ENCODE measurements around the gene SCEL. TPM values are rescaled to one million over a fixed set of nuclear protein-coding genes. Genes with fewer than 3 reads are reported as not detected.

SCEL gene
- total RNA-seq, 2 donors from 2014 or later, result 1.9 to 2.7 TPM

DNA sequence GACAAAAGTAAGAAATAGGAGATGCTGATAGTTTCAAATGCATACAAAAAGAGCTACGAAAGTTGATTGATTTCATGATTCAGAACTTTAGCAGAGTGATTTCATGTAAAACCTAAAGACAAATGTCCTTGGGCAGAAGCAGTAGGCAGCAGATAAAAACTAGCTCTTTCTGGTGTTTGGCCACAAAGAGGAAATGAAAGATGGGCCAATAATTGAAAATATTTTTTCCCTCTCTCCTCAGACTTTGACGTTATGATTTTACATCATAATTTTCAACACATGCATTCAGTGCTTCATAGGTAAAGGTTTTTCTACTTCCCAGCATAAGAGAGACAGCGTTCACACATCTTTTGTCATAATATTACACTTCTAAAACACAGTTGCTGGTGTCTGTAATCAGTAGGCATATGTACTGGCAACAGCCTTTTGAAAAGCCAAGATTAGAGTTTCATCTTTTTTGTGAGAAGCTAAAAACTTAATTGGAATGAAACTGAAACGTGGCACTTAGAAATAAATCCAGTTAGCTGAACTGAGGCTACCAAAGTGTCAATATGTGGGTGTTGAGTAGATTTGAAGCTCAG, 9.3 kb downstream of the SCEL start:
- DNase-seq (no peak), ATAC-seq (no peak)
- intact Hi-C loops (cut with DNase I, micrococcal nuclease), result no loop called here

DNA sequence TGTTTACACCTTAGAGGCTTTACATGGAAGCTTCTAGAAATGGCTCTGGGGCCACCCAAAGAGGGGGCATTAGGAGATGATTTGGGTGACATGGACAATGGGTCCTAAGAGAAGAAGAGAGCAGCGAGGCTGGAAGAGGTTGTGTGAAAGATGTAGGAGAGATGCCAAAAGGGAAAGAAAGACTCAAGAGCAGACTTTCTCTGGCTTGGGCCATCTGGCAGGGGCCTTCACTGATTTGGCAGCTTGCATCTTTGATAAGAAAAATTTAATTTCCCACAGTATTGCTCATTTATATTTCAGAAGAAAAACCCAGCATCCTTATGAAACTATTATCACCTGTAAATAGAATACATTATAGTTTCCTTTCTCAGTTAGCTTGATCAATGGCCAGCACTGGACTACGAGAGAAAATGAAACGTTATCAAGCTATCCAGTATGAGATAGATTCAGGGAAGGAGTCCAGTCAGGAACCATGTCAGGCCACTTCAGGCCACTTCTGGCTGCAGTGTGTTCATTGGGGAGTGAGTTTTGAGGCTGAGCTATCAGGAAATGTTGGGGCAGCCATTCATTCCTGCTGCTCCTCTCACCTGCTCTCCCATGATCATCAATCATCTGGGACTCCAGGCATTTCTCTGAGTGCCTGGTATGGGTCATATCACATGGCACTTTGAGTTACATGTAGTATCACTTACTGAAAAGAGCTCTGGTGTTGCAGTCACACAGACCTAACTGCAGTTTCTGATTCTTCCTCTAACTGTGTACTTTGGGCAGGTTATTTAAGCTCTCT, 10.3 kb downstream of the SCEL start:
- no peak for ATAC-seq
- intact Hi-C loops (cut with DNase I, micrococcal nuclease), result no loop called here
- DNase-seq, result no peak

DNA sequence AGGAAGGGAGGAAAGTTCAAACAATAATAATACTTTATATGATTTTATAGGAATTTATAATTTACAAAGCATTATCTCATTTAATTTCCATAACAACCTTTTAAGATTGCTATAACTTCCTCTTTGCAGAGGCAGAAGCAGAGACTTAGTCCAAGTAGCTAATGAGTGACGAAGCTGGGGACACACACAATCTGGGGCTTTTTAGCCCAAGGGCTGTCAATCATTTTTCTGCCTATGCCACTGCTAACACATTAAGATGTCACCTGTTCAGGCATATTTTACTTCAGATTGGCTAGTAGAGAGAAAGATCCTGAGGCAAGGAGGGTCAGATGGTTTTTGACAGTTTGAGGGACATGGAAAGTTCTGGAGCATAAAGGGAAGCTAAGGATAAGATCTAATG, 12.6 kb downstream of the SCEL start:
- no peak for ATAC-seq
- intact Hi-C loops (cut with DNase I, micrococcal nuclease), result no loop called here
- no peak for DNase-seq

DNA sequence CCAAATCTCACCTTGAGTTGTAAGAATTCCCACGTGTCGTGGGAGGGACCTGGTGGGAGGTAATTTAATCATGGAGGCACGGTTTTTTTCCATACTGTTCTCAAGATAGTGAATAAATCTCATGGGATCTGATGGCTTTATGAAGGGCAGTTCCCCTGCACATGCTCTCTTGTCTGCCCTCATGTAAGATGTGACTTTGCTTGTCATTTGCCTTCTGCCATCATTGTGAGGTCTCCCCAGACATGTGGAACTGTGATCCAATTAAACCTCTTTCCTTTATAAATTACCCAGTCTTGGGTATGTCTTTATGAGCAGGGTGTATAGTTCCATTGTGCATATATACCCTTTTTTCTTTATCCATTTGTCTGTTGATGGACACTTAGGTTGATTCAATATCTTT, 13.1 kb downstream of the SCEL start:
- ATAC-seq (no peak), DNase-seq (no peak)
- intact Hi-C loops (cut with DNase I, micrococcal nuclease), result no loop called here

DNA sequence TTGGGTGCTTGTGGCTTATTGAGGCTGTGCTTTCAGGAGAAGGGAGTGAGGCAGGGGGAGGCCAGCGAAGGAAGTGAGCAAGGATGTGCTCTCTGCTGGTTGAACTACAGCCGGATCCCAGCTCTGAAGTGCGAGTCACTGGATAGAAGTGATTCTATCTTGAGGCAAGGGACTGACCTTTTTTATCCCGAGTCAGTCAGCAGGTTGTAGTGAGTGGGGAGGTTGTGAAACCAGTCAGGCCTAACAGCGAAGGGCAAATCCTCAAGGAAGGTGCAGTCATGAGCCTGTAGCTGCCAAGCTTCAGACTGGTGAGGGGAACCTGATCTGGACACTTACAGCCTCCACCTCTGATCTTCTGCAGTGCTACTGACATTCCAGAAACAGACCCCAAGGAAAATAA, 18.6 kb downstream of the SCEL start:
- DNase-seq, result no peak
- ATAC-seq, result no peak
- intact Hi-C loops (cut with DNase I, micrococcal nuclease), result no loop called here

DNA sequence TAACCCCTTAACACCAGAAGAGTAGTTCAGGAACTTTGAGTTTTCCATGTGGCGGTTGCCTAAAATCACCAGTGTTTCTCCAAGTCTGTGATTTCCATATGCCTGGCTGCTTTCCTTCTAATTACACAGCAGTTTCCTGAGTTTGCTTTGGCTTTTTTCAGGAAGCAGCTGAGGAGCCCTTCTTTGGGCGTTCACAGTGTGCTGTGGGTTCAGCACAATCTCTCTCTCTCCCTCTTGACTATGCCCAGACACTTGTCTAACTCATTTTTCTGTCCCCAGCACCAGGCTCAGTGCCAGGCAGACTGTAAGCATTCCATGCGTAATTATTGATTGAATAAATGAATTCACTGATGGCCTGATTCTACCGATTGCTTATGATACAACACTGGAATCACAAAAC, 19.7 kb downstream of the SCEL start:
- DNase-seq, result no peak
- intact Hi-C loops (cut with DNase I, micrococcal nuclease), result no loop called here
- no peak for ATAC-seq

DNA sequence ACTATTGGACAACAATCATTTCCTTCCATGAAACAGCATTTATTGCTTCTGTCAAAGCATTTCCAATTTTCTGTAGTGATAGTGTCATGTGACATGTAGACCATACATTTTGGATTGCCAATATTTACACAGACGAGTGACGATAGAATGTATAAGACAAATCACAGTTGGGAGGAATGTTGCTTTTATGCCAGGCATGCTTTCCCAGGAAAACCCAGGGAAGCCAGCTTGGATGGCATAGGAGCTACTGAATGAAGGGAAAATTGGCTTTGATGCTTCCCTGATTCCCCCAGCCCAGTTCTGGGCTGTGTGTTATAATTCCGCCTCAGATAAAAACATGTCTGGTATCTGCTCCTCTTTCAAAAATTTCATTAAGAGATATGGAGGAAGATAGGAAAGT, 22.5 kb downstream of the SCEL start:
- intact Hi-C loops (cut with DNase I, micrococcal nuclease), result no loop called here
- DNase-seq (no peak), ATAC-seq (no peak)

DNA sequence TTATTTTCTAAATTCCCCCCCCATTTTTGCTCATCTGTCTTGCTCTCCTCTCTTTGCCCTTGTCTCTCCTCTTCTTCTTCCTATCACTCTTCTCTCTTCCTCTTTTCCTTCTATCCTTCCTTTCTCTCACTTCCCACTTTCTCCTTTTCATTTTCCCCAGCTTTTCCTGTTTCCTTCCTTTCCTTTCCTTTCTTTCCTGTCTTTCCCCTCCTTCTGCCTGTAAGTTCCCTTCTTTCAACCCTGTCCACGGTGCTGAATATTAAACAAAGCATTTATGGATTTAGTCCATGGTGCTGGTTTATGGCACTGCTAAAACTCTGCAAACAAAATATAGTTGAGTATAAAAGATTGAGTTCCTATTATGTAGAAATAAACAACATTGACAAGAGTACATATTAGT, 27.6 kb downstream of the SCEL start:
- DNase-seq (no peak), ATAC-seq (no peak)
- intact Hi-C loops (cut with DNase I, micrococcal nuclease), result no loop called here

DNA sequence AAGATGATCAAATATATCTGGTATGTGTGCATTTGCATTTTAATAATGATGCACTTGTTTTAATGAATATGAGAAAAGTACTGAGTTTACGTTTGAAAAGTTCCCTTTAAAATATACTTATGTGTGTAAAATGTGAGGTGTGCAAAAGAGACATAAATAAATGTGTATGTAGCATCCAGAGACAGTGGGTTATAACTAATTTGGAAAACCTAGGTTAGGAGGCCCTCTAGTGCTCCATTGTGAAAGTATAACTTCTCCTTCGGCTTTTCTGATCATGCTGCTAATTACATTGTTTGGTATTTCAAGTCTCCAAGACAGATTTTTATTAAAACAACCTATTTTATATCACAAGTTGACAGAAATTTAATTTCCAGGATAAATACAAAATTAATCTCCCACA, 30.1 kb downstream of the SCEL start:
- intact Hi-C loops (cut with DNase I, micrococcal nuclease), result no loop called here
- ATAC-seq, result no peak
- no peak for DNase-seq

DNA sequence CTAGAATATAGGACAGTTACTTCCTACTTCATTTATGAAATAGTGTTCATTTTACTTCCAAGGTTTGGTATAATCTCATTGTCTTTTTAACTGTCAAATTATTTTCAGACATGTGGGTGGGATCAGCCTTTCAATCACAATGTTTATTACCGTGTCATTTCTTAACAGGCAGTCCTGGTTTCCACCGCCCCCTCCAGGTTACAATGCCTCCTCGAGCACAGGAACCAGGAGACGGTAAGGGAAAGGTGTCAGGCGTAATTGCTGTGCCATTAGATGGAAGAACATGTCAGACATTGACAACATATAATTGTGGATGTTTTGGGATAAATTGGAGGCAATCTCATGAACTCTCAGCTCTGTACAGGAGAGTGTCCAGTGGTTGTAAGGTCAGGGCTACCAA, 36.5 kb downstream of the SCEL start:
- ATAC-seq, result no peak
- intact Hi-C loops (cut with DNase I, micrococcal nuclease), result no loop called here
- no peak for DNase-seq

DNA sequence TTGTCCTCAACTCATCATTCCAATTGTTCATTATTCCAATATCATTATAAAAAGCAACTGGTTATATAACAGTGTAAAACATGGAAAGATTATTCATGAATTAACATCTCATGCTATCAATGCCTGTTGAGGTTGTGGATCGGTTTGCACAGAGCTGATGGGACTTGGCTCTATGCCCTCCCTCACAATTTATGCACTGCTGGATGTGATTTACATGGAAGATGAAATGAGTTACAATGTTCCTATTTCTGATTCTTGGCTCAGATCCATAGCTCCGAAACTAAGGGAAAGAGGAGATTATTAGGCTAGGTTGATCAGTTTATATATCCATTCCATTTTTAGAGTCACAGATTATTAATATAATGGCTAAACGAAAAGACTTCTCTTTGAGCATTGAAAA, 38.6 kb downstream of the SCEL start:
- DNase-seq (no peak), ATAC-seq (no peak)
- intact Hi-C loops (cut with DNase I, micrococcal nuclease), result no loop called here

DNA sequence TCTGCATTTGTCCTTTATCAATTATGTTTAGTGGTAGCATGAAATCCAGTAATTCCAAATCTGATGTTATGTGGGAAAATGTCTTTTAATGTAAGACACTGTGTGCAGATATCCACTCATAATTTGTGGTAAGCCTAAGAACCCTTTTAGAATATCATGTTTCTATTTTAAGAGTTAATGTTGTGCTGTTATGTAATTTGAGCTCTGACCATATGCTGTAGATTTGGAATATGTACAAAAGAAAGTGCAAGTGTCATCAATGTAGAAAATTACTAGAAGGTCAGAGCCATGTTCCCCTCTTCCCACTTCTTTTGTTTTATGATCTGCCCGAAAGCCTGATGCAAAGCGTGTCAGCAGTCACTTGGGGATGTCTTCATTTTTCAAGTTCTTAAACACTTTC, 44.5 kb downstream of the SCEL start:
- intact Hi-C loops (cut with DNase I, micrococcal nuclease), result no loop called here
- ATAC-seq (no peak), DNase-seq (no peak)

DNA sequence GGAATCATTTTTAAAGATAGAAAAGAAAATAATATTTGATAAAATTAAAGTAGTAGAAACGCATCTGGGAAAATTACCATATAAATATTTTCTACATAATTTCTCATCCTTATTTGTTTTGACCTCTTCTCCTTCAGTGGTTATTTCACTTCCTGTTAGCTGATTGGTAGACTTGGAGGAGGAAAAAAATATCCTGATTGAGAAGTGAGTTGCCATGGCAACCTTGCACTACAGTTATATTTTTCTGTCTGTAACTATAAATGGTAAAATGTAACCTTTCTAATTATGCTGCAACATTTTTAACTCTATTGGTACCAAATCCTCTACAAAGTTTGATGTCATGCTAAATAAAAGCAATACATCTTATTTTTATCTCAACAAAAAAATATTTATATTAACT, 45.2 kb downstream of the SCEL start:
- intact Hi-C loops (cut with DNase I, micrococcal nuclease), result no loop called here

DNA sequence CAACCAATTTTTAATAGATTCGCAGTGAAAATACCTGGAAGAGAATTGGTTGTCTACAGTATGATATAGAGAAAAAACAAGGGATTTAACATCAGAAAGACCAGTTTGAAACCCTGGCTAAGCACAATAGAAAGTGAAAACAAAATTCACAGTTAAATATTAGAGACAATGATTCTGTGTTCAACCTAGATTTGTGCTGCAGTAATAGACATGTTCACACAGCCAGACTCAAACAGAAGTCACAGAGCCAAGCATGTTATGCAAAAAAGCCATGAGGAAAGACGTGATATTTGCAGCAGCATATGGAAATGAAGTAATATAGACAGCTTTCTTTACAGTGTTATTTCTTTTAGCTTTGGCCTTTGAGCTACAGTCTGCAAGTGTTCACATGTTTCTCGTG, 48.1 kb downstream of the SCEL start:
- intact Hi-C loops (cut with DNase I, micrococcal nuclease), result no loop called here
- DNase-seq, result no peak
- no peak for ATAC-seq

More for the DNA sequence above, 45.2 kb downstream of the SCEL start:
- DNase-seq (no peak), ATAC-seq (no peak)

DNA sequence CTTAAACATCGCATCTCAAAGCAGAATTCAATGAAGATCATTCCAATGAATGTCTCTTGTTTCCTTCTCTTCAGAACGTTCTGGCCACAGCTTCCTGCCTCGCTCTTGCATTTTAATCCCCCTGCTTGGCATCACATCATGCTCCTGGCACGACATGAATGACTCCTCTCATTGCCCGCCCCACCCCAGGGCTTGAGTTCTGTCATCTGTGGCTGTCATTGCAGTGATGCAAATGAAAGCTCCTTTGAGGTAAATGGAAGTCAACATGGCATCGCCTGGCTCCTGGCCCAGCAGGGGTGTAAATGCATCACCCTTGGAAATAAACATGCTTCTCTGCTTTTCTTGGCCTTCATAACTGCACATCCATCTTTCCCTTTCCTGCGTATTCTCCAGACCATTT, 48.6 kb downstream of the SCEL start:
- DNase-seq (no peak), ATAC-seq (no peak)
- intact Hi-C loops (cut with DNase I, micrococcal nuclease), result no loop called here

DNA sequence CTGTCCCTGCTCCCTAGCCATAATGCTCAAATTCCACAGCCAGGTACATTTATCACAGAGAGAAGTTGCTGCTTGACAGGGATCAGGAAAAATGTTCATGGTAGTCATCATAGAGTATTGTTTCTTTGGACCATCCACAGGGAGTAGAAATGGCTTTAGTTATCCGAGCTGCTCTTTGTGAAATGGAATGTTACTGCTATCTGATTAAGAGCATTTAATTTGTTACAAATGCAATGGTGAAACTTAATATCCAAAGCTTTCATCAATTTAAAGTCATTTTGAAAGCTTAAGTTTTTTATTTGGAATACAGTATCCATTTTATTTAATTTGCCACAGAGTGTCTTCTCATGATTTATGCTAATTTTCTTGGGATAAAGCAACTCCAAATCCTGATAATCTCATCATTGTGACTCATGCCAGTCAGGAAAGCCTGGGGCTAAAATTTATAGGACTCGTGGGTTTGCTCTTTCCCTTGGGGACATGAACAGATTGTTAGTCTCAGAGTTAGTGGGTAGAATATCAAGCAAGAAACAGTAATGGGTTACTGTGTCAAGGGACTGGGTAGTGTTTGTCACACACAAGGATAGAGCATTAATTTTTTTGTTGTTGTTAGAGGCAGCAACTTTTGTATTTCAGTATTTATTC, 59.8 kb downstream of the SCEL start:
- intact Hi-C loops (cut with DNase I, micrococcal nuclease), result no loop called here
- no peak for DNase-seq
- no peak for ATAC-seq

DNA sequence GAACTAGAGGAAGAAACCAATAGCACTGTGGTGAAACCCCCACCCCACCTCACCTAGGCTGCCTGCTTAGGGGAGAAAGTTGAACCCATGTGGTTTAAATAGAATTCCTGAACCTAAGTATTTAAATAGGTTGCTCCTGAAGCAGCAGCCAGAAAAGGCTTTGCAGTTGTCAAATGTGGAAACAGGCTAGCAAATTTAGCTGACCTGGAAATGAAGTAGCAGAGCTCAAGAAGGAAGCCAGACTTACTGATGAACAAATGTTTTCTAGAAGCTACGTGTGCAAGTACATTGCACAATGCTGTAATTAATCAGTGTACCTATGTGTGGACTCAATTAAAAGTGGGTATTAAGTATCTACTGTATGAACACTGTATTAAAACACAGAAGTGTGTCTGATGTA, 61.3 kb downstream of the SCEL start:
- intact Hi-C loops (cut with DNase I, micrococcal nuclease), result no loop called here
- ATAC-seq (no peak), DNase-seq (no peak)

DNA sequence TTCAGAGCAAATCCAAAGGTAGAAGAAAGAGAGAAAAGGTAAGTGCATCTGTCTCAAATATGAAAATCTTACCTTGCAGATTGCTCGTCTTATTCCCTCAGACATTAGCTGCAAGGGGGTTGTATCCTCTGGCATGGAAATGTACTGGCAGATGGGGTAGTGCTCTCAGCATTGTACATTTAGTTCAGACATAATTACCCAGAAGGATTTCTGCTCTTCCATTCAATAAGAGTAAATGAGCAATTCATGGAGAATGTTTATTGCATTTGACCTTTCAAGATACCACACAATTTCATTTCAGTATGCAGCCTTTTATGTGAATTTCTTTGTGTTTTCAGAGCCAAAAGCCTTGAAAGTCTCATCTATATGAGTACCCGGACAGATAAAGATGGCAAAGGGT, 63.8 kb downstream of the SCEL start:
- ATAC-seq (no peak), DNase-seq (no peak)
- intact Hi-C loops (cut with DNase I, micrococcal nuclease), result no loop called here

DNA sequence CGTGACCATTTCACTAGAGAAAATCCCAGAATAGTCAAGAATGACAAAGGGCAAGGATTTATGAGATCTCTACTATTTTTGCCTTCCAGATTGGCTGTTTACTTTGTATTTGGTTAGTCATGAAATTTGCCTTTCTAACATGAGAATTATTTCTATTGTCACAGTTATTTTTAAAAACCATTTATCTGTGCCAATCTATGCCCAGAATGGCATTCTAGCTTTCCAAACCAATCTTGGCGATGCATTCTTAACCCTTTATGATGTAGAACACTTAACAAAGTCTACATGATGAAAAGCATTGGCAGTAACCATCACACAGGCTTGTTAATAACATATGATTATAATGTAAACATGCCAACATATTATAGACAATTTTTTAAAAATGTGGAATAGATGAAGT, 65.2 kb downstream of the SCEL start:
- DNase-seq (no peak), ATAC-seq (no peak)
- intact Hi-C loops (cut with DNase I, micrococcal nuclease), result no loop called here

DNA sequence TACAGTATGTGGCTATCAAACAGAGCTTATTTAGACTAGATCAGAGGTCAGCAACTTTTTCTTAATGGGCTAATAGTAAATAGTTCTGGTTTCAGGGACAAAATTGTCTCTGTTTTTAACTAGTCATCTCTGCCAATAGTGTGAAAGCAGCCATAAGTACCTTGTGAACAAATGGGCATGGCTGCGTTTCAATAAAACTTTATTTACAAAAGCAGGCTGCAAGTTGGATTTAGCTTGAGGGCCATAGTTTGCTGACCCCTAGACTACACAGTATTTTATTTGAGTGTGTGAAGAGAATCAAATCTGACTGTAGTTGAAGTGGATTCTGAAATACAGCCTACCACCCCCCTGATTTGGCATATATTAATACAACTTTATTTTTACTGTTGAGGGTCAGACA, 75.6 kb downstream of the SCEL start:
- intact Hi-C loops (cut with DNase I, micrococcal nuclease), result no loop called here
- ATAC-seq (no peak), DNase-seq (no peak)

DNA sequence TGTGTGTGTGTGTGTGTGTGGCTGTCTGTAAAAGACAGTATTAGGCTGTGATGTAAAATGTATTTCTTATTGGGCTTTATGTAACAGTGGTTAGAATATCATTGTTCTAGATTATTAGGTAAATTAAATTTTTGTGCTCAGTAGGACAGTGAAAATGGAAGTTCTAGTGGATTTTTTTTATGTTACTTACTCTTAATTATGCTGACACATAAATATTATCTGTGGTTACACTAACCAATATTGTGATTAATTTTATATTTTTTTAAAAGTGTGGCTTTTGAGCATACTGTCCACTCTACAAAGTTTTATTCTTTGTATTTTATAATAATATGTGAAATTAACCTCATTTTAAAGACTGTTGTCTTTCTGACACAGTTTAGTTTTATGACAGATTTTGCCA, 80.5 kb downstream of the SCEL start:
- no peak for DNase-seq
- intact Hi-C loops (cut with DNase I, micrococcal nuclease), result no loop called here
- no peak for ATAC-seq
